Panc1 (cell line): ENCODE results near the gene NDUFS8.

Source experiments
- POLR2AphosphoS5 ChIP-seq: IDR thresholded peaks from 2 replicates; pipeline ENCODE4 v1.6.1; 2012; ENCODE audit warnings: mild to moderate bottlenecking, low read depth, low read length, moderate library complexity
- SIN3A ChIP-seq: IDR thresholded peaks from 2 replicates; pipeline ENCODE4 v1.6.1; 2012; ENCODE audit warnings: low read depth, mild to moderate bottlenecking, low read length, moderate library complexity, borderline replicate concordance; ENCODE audit not compliant: insufficient read depth
- TF ChIP-seq, protein P1 (sequence below): fragments of 450-650 bp; IDR thresholded peaks from 2 replicates; pipeline ENCODE4 v1.5.1; 2017; ENCODE audit warnings: mild to moderate bottlenecking

DNA sequence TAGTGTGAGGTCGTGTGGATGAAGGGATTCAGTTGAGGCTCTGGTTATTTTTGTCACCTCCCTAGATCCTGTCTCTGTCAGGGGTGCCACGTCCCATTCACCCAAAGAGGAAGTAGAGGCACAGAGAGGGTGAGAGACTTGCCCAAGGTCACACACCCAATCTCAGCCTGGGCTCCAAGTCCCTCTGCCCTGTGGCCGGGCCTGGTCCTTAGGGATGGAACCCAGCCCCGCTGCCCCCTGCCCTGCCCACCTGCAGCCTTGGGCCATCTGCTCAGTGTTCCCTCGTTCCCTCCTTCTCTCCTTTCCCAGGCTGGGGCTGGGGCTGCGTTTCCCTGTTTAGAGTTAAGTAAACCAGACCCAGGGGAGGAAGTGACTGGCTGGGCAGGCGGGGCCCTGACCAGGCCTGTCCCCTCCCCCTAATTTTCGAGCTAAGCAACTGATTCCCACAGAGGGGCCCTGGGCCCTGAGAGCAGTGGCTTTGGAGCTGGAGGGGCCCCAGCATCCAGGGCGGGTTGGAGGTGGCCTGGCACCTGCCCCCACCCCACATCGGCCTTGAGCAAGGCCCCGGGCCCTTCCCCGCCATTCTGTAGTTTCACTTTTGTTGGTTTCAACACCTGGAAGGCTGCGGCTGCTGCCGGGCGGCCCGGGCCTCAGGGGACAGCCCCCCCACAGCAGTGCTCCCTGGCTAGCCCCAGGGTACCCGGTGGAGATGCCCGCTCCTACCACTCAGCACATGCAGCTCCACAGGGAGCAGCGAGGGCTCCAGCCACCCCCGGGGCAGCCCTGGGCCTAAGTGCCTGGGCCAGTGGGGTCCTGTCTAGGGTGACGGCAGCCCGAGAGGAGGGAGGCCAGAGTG, 9.8 kb downstream of the NDUFS8 start:
- TF ChIP-seq, protein P1, sequence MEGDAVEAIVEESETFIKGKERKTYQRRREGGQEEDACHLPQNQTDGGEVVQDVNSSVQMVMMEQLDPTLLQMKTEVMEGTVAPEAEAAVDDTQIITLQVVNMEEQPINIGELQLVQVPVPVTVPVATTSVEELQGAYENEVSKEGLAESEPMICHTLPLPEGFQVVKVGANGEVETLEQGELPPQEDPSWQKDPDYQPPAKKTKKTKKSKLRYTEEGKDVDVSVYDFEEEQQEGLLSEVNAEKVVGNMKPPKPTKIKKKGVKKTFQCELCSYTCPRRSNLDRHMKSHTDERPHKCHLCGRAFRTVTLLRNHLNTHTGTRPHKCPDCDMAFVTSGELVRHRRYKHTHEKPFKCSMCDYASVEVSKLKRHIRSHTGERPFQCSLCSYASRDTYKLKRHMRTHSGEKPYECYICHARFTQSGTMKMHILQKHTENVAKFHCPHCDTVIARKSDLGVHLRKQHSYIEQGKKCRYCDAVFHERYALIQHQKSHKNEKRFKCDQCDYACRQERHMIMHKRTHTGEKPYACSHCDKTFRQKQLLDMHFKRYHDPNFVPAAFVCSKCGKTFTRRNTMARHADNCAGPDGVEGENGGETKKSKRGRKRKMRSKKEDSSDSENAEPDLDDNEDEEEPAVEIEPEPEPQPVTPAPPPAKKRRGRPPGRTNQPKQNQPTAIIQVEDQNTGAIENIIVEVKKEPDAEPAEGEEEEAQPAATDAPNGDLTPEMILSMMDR = no peak
- TF ChIP-seq POLR2AphosphoS5 = no peak
- TF ChIP-seq SIN3A = no peak
